H1 (cell line): Measurements from ENCODE around the gene RAB22A. TPM values are rescaled to one million over a fixed set of nuclear protein-coding genes. Genes with fewer than 3 reads are reported as not detected.

Experiments
- CTCF ChIA-PET: fragments of 300-600 bp; sonication (Branson Sonifier 250); formaldehyde crosslinking; loops from one replicate; lab custom pipeline; 2021; ENCODE audit not compliant: partially characterized antibody; lab: Charles Lee
- POLR2A ChIA-PET: fragments of 300-600 bp; sonication (Branson Sonifier 250); formaldehyde crosslinking; loops from one replicate; lab custom pipeline; 2021; ENCODE audit warnings: inconsistent platforms; ENCODE audit not compliant: partially characterized antibody; lab: Charles Lee
- DNase-seq, 2 experiments: peaks; one replicate each; pipeline versions ENCODE4 v3.0.0 to v3.0.0-alpha.2; 2010 to 2022; ENCODE audit warnings: low spot score in 2 of 2, low read depth in 1 of 2, mixed read lengths in 1 of 2
- FAIRE-seq: peaks from 2 replicates; lab custom pipeline; 2011; peaks lifted over from hg19 to GRCh38; lab: Jason Lieb, UNC
- H2AFZ ChIP-seq: 2 replicates; pipeline ENCODE4 v1.8.1; 2012; ENCODE audit warnings: low read length, inconsistent platforms
- H2AK5ac ChIP-seq: 2 replicates; pipeline ENCODE4 v1.6.1; 2013; ENCODE audit warnings: low read depth, low read length
- H2BK120ac ChIP-seq: replicated peaks from 2 replicates; pipeline ENCODE3; 2013; ENCODE audit warnings: low read depth, low read length, inconsistent platforms
- H2BK12ac ChIP-seq: 2 replicates; pipeline ENCODE4 v1.6.1; 2013; ENCODE audit warnings: low read depth, low read length
- H2BK15ac ChIP-seq: 2 replicates; pipeline ENCODE4 v1.6.1; 2013; ENCODE audit warnings: low read length
- H2BK20ac ChIP-seq: 2 replicates; pipeline ENCODE4 v1.6.1; 2013; ENCODE audit warnings: low read length
- H2BK5ac ChIP-seq: 2 replicates; pipeline ENCODE4 v1.6.1; 2013; ENCODE audit warnings: low read depth, low read length
- H3K14ac ChIP-seq: 2 replicates; pipeline ENCODE4 v1.6.1; 2013; ENCODE audit warnings: inconsistent platforms; ENCODE audit not compliant: insufficient read length
- H3K18ac ChIP-seq: 2 replicates; pipeline ENCODE4 v1.6.1; 2013; ENCODE audit warnings: low read length; ENCODE audit errors: extremely low read depth
- H3K23ac ChIP-seq: 2 replicates; pipeline ENCODE4 v1.6.1; 2013; ENCODE audit warnings: inconsistent platforms; ENCODE audit not compliant: insufficient read length
- H3K23me2 ChIP-seq: 2 replicates; pipeline ENCODE4 v1.6.1; 2013; ENCODE audit warnings: low read depth, low read length
- H3K27ac ChIP-seq: 2 replicates; pipeline ENCODE4 v1.6.1; 2011; ENCODE audit warnings: low read depth, low read length, inconsistent platforms
- H3K27me3 ChIP-seq, 4 experiments: replicated peaks in 1 of 4; 1 replicate in 1 of 4; 2 replicates in 3 of 4; pipeline versions ENCODE4 v1.6.1 to v1.8.1; 2011 to 2013; ENCODE audit warnings: low read length in 3 of 4, mild to moderate bottlenecking in 3 of 4, inconsistent platforms in 2 of 4, mixed read lengths in 2 of 4, moderate library complexity in 1 of 4; ENCODE audit not compliant: control insufficient read depth in 3 of 4, insufficient read depth in 3 of 4; ENCODE audit errors: extremely low read depth in 1 of 4
- H3K36me3 ChIP-seq, 4 experiments: 2 replicates each; pipeline versions ENCODE4 v1.6.1 to v1.8.1; 2011 to 2013; ENCODE audit warnings: mild to moderate bottlenecking in 4 of 4, low read length in 3 of 4, moderate library complexity in 2 of 4, control low read depth in 1 of 4, inconsistent platforms in 1 of 4; ENCODE audit not compliant: insufficient read depth in 4 of 4, control insufficient read depth in 2 of 4
- H3K4ac ChIP-seq: replicated peaks from 2 replicates; pipeline ENCODE3; 2013; ENCODE audit warnings: low read length, low read depth, mixed read lengths, inconsistent platforms; ENCODE audit not compliant: insufficient read length
- H3K4me1 ChIP-seq, 4 experiments: replicated peaks in 1 of 4; 1 replicate in 1 of 4; 2 replicates in 3 of 4; pipeline versions ENCODE4 v1.6.1 to v1.8.1; 2011 to 2013; ENCODE audit warnings: low read length in 3 of 4, inconsistent platforms in 2 of 4, mixed read lengths in 1 of 4; ENCODE audit not compliant: insufficient read depth in 4 of 4, control insufficient read depth in 3 of 4
- H3K4me2 ChIP-seq, 2 experiments: 2 replicates each; pipeline versions ENCODE4 v1.6.1 to v1.8.1; 2011 to 2013; ENCODE audit warnings: low read depth in 2 of 2, low read length in 2 of 2, control low read depth in 1 of 2, inconsistent platforms in 1 of 2, mild to moderate bottlenecking in 1 of 2; ENCODE audit not compliant: insufficient read depth in 1 of 2
- H3K4me3 ChIP-seq, 4 experiments: fragments of 200-600, 300-600 bp in 1 of 4; sonication (generic), shearing (Covaris generic), sonication (Bioruptor Twin) in 1 of 4; 2 replicates each; pipeline versions ENCODE4 v1.5.1 to v1.8.1; 2011 to 2016; ENCODE audit warnings: low read length in 4 of 4, low read depth in 3 of 4, control low read depth in 2 of 4, inconsistent platforms in 2 of 4, mild to moderate bottlenecking in 2 of 4, mixed read lengths in 1 of 4, moderate library complexity in 1 of 4; ENCODE audit not compliant: insufficient read depth in 2 of 4; ENCODE audit errors: extremely low read depth in 1 of 4
- H3K56ac ChIP-seq: replicated peaks from 2 replicates; pipeline ENCODE3; 2013; ENCODE audit warnings: low read depth, mild to moderate bottlenecking, mixed read lengths, low read length, inconsistent platforms; ENCODE audit not compliant: insufficient read length
- H3K79me1 ChIP-seq: 2 replicates; pipeline ENCODE4 v1.6.1; 2013; ENCODE audit warnings: low read depth, low read length, control low read depth
- H3K79me2 ChIP-seq, 2 experiments: 2 replicates each; pipeline versions ENCODE4 v1.6.1 to v1.8.1; 2012 to 2013; ENCODE audit warnings: low read length in 2 of 2, mild to moderate bottlenecking in 2 of 2, inconsistent platforms in 1 of 2; ENCODE audit not compliant: insufficient read depth in 2 of 2, control insufficient read depth in 1 of 2
- H3K9ac ChIP-seq, 4 experiments: replicated peaks in 1 of 4; 1 replicate in 1 of 4; 2 replicates in 3 of 4; pipeline versions ENCODE4 v1.6.1 to v1.8.1; 2011 to 2013; ENCODE audit warnings: low read depth in 3 of 4, low read length in 3 of 4, control low read depth in 2 of 4, mild to moderate bottlenecking in 2 of 4, moderate library complexity in 2 of 4, inconsistent platforms in 1 of 4; ENCODE audit errors: extremely low read depth in 1 of 4
- H3K9me3 ChIP-seq, 2 experiments: 2 replicates each; pipeline versions ENCODE4 v1.6.1 to v1.8.1; 2012 to 2013; ENCODE audit warnings: mild to moderate bottlenecking in 2 of 2, moderate library complexity in 2 of 2, control low read depth in 1 of 2, inconsistent platforms in 1 of 2, low read depth in 1 of 2, low read length in 1 of 2, mixed read lengths in 1 of 2; ENCODE audit not compliant: insufficient read depth in 2 of 2
- H4K20me1 ChIP-seq, 2 experiments: replicated peaks in 1 of 2; 2 replicates each; pipeline versions ENCODE3 to v1.8.1; 2011 to 2013; ENCODE audit warnings: inconsistent platforms in 2 of 2, low read length in 2 of 2, mild to moderate bottlenecking in 1 of 2; ENCODE audit not compliant: insufficient read depth in 2 of 2, control insufficient read depth in 1 of 2
- H4K5ac ChIP-seq: 2 replicates; pipeline ENCODE4 v1.6.1; 2013; ENCODE audit warnings: low read length, low read depth, mixed read lengths, inconsistent platforms; ENCODE audit not compliant: insufficient read length
- H4K8ac ChIP-seq: 2 replicates; pipeline ENCODE4 v1.8.0; 2013; ENCODE audit warnings: mild to moderate bottlenecking, moderate library complexity, low read length, inconsistent platforms; ENCODE audit not compliant: insufficient read depth; ENCODE audit errors: extremely low read depth
- H4K91ac ChIP-seq: replicated peaks from 2 replicates; pipeline ENCODE3; 2013; ENCODE audit warnings: low read length, mixed read lengths, inconsistent platforms; ENCODE audit not compliant: insufficient read length
- BCL11A ChIP-seq, 2 experiments: IDR thresholded peaks; one replicate each; pipeline ENCODE4 v1.6.1; 2011; ENCODE audit warnings: low read depth in 2 of 2, low read length in 2 of 2, mild to moderate bottlenecking in 2 of 2
- CHD1 ChIP-seq: IDR thresholded peaks from 2 replicates; pipeline ENCODE4 v1.6.1; 2012; ENCODE audit warnings: low read depth, low read length, improper control_type of control experiment
- CTCF ChIP-seq, 3 experiments: IDR thresholded peaks; 1 replicate in 2 of 3; 2 replicates in 1 of 3; pipeline versions ENCODE4 v1.5.1 to v1.6.1; 2011; ENCODE audit warnings: low read length in 3 of 3, mild to moderate bottlenecking in 3 of 3, inconsistent platforms in 2 of 3, low read depth in 1 of 3, moderate library complexity in 1 of 3; ENCODE audit not compliant: insufficient read depth in 1 of 3; ENCODE audit errors: control extremely low read depth in 1 of 3
- WGBS, 2 experiments: shearing (Covaris generic) in 1 of 2; methylation state at CpG; one replicate each; pipeline versions ENCODE4 v1.1.6 to v1.1.7; 2013 to 2015; ENCODE audit warnings: low lambda C conversion rate in 2 of 2, mixed read lengths in 2 of 2, inconsistent platforms in 1 of 2, low coverage in 1 of 2, missing lambda C conversion rate in 1 of 2; ENCODE audit not compliant: insufficient replicate concordance in 2 of 2, insufficient coverage in 1 of 2, insufficient read length in 1 of 2; ENCODE audit errors: extremely low coverage in 1 of 2, missing lambda C conversion rate in 1 of 2; 5-methylcytosine and 5-hydroxymethylcytosine counted together
- polyA plus RNA-seq, 7 experiments: library from polyadenylated mRNA; depleted of rRNA in 3 of 7; stranded (reverse) in 5 of 7; unstranded in 2 of 7; fragments of >200 nt in 5 of 7; fragments of 200-250 nt in 2 of 7; gene quantifications; 1 replicate in 5 of 7; 2 replicates in 1 of 7; 4 replicates in 1 of 7; pipeline versions ENCODE4 v1.2.1 to v1.2.3, GENCODE V29; 2011 to 2013; ENCODE audit warnings: missing spikeins in 2 of 7, mixed read lengths in 2 of 7
- total RNA-seq: library from RNA; stranded (reverse); fragmentation: NEBNext Ultra II Directional; extraction: Animal tissue kit (Norgen Biotek cat#: 25700); gene quantifications from 2 replicates; pipeline ENCODE4 v1.2.1, GENCODE V29; 2021

The RAB22A gene
- total and polyA plus RNA-seq, 2 of the 8 experiments (the other 6 are each of a cell fraction or from before 2014, with no cell fraction given): 3.1 to 6.6 TPM

GRCh38 chr20:58402305-58402704, 92.8 kb downstream of the RAB22A start:
- no peak overlapping the region for H3K4me3 ChIP-seq
- no peak overlapping the region for H3K14ac ChIP-seq
- H3K4me2 ChIP-seq: no peak overlapping the region
- TF ChIP-seq BCL11A (IDR thresholded peaks at IDR 0.05; ENCODE audit: low read depth in 2 of 2, low read length in 2 of 2) (no peak), CTCF (IDR thresholded peaks at IDR 0.05; ENCODE audit: control extremely low read depth in 1 of 3, insufficient read depth in 1 of 3, low read depth in 1 of 3, low read length in 3 of 3) (no peak), CHD1 (no peak)

More at GRCh38 chr20:58402305-58402704, 92.8 kb downstream of the RAB22A start:
- Histone ChIP-seq H2AFZ (no peak overlapping the region), H3K9me3 (no peaks in the 10 kb centered on the region), H2BK20ac (no peak overlapping the region), H3K4ac (no peak overlapping the region), H3K23ac (no peak overlapping the region), H3K36me3 (no peaks in the 10 kb centered on the region), H2BK5ac (no peak overlapping the region), H2BK15ac (no peak overlapping the region), H4K8ac (no peak overlapping the region), H3K56ac (no peak overlapping the region), H3K27me3 (no peaks in the 10 kb centered on the region), H2BK12ac (no peak overlapping the region), H3K18ac (no peak overlapping the region), H3K79me1 (peaks cover 11% of the 10 kb centered on the region), H4K5ac (no peak overlapping the region), H3K4me1 (peaks cover 0 to 3% (median 2%) of the 10 kb centered on the region in 4 experiments; a peak in 1 of 7 replicates), H3K79me2 (peaks cover 19 to 99% of the 10 kb centered on the region in 2 experiments), H3K23me2 (no peaks in the 10 kb centered on the region; the same call in 1 of the 2 replicates), H3K9ac (no peak overlapping the region), H2AK5ac (no peak overlapping the region), H4K91ac (peak overlapping the region; percentile 13), H4K20me1 (peaks cover 2 to 7% of the 10 kb centered on the region in 2 experiments), H3K27ac (no peak overlapping the region), H2BK120ac (no peak overlapping the region)
- WGBS, 2 experiments: 81% methylated on average over 5 of the region's 5 CpGs; no CpG with 5 or more reads in 1 of the 2 experiments
- FAIRE-seq (no peak), DNase-seq (no peak)
- ChIA-PET CTCF (interaction anchor here (1.0 to 1.6 kb wide), 3 partner anchors 9 to 46 kb away, joined by 3 to 4 read pairs (median 3); no protein-coding TSS in a partner anchor), POLR2A (no interaction called here)
